ENCODE results near the gene CDC14C. TPM values are rescaled to one million over a fixed set of nuclear protein-coding genes. Genes with fewer than 3 reads are reported as not detected.

Gene CDC14C
- total RNA-seq, 4 donors from 2014 or later, result not detected

DNA sequence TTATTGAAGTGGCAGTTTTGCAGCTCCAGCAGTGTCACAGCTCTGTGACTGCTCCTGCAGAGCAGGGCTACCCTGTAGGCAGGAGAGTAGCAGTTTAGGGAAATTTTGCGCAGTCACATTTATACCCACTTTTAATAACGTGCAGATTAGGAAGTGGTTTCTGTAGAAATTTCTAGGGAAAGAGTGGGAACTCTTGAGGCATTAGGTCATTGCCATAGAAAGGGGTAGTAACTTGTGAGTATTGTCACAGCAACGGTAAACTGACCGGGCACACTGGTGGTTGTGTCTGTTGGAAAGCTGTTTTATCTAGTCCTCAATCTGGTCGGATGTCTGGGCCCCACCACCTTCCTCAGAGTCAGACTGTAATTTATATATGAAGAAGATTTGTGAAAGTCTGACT lies 51.9 kb downstream of the CDC14C start:
- WGBS, 2 donors (ENCODE audit: low coverage in 1 of 2), result 77 to 83% methylated on average over 2 to 5 of the region's 5 CpGs
- TF ChIP-seq, protein P1, sequence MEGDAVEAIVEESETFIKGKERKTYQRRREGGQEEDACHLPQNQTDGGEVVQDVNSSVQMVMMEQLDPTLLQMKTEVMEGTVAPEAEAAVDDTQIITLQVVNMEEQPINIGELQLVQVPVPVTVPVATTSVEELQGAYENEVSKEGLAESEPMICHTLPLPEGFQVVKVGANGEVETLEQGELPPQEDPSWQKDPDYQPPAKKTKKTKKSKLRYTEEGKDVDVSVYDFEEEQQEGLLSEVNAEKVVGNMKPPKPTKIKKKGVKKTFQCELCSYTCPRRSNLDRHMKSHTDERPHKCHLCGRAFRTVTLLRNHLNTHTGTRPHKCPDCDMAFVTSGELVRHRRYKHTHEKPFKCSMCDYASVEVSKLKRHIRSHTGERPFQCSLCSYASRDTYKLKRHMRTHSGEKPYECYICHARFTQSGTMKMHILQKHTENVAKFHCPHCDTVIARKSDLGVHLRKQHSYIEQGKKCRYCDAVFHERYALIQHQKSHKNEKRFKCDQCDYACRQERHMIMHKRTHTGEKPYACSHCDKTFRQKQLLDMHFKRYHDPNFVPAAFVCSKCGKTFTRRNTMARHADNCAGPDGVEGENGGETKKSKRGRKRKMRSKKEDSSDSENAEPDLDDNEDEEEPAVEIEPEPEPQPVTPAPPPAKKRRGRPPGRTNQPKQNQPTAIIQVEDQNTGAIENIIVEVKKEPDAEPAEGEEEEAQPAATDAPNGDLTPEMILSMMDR (IDR thresholded peaks at IDR 0.05), result no peak
- TF ChIP-seq POLR2AphosphoS5 (IDR thresholded peaks at IDR 0.05), result no peak
- TF ChIP-seq POLR2A (IDR thresholded peaks at IDR 0.05), result no peak
- no peak for TF ChIP-seq EP300 (IDR thresholded peaks at IDR 0.05)
- no peak for ATAC-seq
- H3K4me3 ChIP-seq, result no peak overlapping the region
- no peak overlapping the region for H3K27ac ChIP-seq
- H3K4me1 ChIP-seq, result no peaks in the 10 kb centered on the region
- no peaks in the 10 kb centered on the region for H3K9me3 ChIP-seq
- H3K27me3 ChIP-seq, result no peaks in the 10 kb centered on the region
- H3K36me3 ChIP-seq, result no peaks in the 10 kb centered on the region

DNA sequence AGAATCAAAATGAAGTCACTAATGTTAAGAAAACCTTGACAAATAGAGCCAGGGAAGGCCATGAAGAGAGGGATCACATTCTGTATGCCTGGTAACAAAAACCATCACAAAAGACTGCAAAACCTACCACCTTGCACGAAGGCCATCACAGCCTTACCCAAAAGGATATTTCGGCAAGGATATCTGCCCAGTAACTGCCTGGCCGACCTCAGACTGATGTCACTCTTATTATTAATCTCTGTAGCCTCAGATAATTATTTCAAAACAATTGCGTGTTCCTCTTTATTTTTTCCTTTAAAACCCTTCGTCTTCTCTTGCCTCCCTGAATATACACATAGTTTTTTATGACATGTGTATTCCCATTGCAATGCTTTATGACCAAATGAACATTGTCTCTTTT lies 52.5 kb downstream of the CDC14C start:
- no peaks in the 10 kb centered on the region for H3K36me3 ChIP-seq
- H3K9me3 ChIP-seq, result no peaks in the 10 kb centered on the region
- no peak overlapping the region for H3K27ac ChIP-seq
- 62 to 68% methylated on average over 5 of the region's 5 CpGs for WGBS, 2 donors (ENCODE audit: low coverage in 1 of 2)
- no peak overlapping the region for H3K4me3 ChIP-seq
- no peaks in the 10 kb centered on the region for H3K27me3 ChIP-seq
- no peaks in the 10 kb centered on the region for H3K4me1 ChIP-seq
- ATAC-seq, result no peak
- TF ChIP-seq POLR2AphosphoS5 (IDR thresholded peaks at IDR 0.05), result no peak
- TF ChIP-seq POLR2A (IDR thresholded peaks at IDR 0.05), result no peak
- TF ChIP-seq, protein P1 (IDR thresholded peaks at IDR 0.05), result no peak
- TF ChIP-seq EP300 (IDR thresholded peaks at IDR 0.05), result no peak

Measured in gastroesophageal sphincter (tissue), 4 donors.